Measurements from ENCODE around the gene SORL1.
"Not testable (repeated sequence)": the region's sequence is repeated elsewhere in the genome, so short reads cannot be mapped to it uniquely, and the experiment has no call there.

Gene SORL1

GRCh38 chr11:121563900-121564822 lies 112.0 kb downstream of the SORL1 start:
- no peak for DNase-seq (ENCODE audit: low read depth in 2 of 2)

- no peak for DNase-seq (ENCODE audit: low read depth in 2 of 2)
These were observed 113.0 kb downstream of the SORL1 start for GRCh38 chr11:121564948-121565684.

GRCh38 chr11:121566279-121567168 lies 114.4 kb downstream of the SORL1 start:
- no peak for DNase-seq (ENCODE audit: low read depth in 2 of 2)

GRCh38 chr11:121567995-121568394 lies 115.9 kb downstream of the SORL1 start:
- DNase-seq (ENCODE audit: low read depth in 2 of 2): no peak

GRCh38 chr11:121569332-121570299 lies 117.5 kb downstream of the SORL1 start:
- DNase-seq (ENCODE audit: low read depth in 2 of 2): not testable (repeated sequence)

GRCh38 chr11:121570453-121570852 lies 118.3 kb downstream of the SORL1 start:
- DNase-seq (ENCODE audit: low read depth in 2 of 2): no peak

GRCh38 chr11:121571506-121571905 lies 119.4 kb downstream of the SORL1 start:
- no peak for DNase-seq (ENCODE audit: low read depth in 2 of 2)

- DNase-seq (ENCODE audit: low read depth in 2 of 2): no peak
These were observed 120.5 kb downstream of the SORL1 start for GRCh38 chr11:121572571-121573059.

- DNase-seq (ENCODE audit: low read depth in 2 of 2): no peak
These were observed 122.7 kb downstream of the SORL1 start for GRCh38 chr11:121574801-121575200.

GRCh38 chr11:121575250-121575962 lies 123.3 kb downstream of the SORL1 start:
- no peak for DNase-seq (ENCODE audit: low read depth in 2 of 2)

- DNase-seq (ENCODE audit: low read depth in 2 of 2): no peak
These were observed 123.8 kb downstream of the SORL1 start for GRCh38 chr11:121575963-121576290.

- DNase-seq (ENCODE audit: low read depth in 2 of 2): no peak
These were observed 124.4 kb downstream of the SORL1 start for GRCh38 chr11:121576531-121576930.

GRCh38 chr11:121577106-121577848 lies 125.2 kb downstream of the SORL1 start:
- no peak for DNase-seq (ENCODE audit: low read depth in 2 of 2)

- no peak for DNase-seq (ENCODE audit: low read depth in 2 of 2)
These were observed 126.3 kb downstream of the SORL1 start for GRCh38 chr11:121578251-121578976.

- no peak for DNase-seq (ENCODE audit: low read depth in 2 of 2)
These were observed 128.0 kb downstream of the SORL1 start for GRCh38 chr11:121580154-121580553.

GRCh38 chr11:121581607-121582006 lies 129.5 kb downstream of the SORL1 start:
- DNase-seq (ENCODE audit: low read depth in 2 of 2): no peak

GRCh38 chr11:121582296-121582695 lies 130.2 kb downstream of the SORL1 start:
- no peak for DNase-seq (ENCODE audit: low read depth in 2 of 2)

GRCh38 chr11:121583825-121584224 lies 131.7 kb downstream of the SORL1 start:
- DNase-seq (ENCODE audit: low read depth in 2 of 2): no peak

GRCh38 chr11:121586750-121587149 lies 134.6 kb downstream of the SORL1 start:
- DNase-seq (ENCODE audit: low read depth in 2 of 2): no peak
